Neural cell (in vitro differentiated cells): Measurements from ENCODE around the gene IQSEC1. TPM values are rescaled to one million over a fixed set of nuclear protein-coding genes. Genes with fewer than 3 reads are reported as not detected.

ENCODE experiments used
- H2AFZ ChIP-seq: fragments of 200-600, 300-800 bp; sonication (generic), shearing (Covaris generic); 2 replicates; pipeline ENCODE4 v1.6.0; 2014; ENCODE audit warnings: low read depth, mild to moderate bottlenecking, antibody characterized with exemption, low read length, moderate library complexity
- H3F3A ChIP-seq: fragments of 200-600 bp; shearing (Covaris generic); 2 replicates; pipeline ENCODE4 v1.6.1; 2016; ENCODE audit warnings: mild to moderate bottlenecking, moderate library complexity, mixed read lengths, antibody characterized with exemption, low read length; ENCODE audit not compliant: insufficient read depth, poor library complexity, severe bottlenecking
- H3K27ac ChIP-seq: fragments of 200-600, 300-800 bp; sonication (generic), shearing (Covaris generic); 2 replicates; pipeline ENCODE4 v1.5.1; 2014; ENCODE audit warnings: mild to moderate bottlenecking, low read length, moderate library complexity
- H3K27me3 ChIP-seq: fragments of 300-800, 200-600 bp; sonication (generic), shearing (Covaris generic); 2 replicates; pipeline ENCODE4 v1.6.0; 2014; ENCODE audit warnings: mild to moderate bottlenecking, low read depth, low read length, moderate library complexity; ENCODE audit not compliant: insufficient read depth
- H3K36me3 ChIP-seq: fragments of 300-800, 200-600 bp; sonication (generic), shearing (Covaris generic); 2 replicates; pipeline ENCODE4 v1.5.1; 2014; ENCODE audit warnings: mild to moderate bottlenecking, antibody characterized with exemption, low read length, moderate library complexity; ENCODE audit not compliant: insufficient read depth
- H3K4me2 ChIP-seq: fragments of 300-800, 200-600 bp; sonication (generic), shearing (Covaris generic); 2 replicates; pipeline ENCODE4 v1.6.0; 2014; ENCODE audit warnings: mild to moderate bottlenecking, low read length
- H3K4me3 ChIP-seq: fragments of 300-800, 200-600 bp; sonication (generic), shearing (Covaris generic); 2 replicates; pipeline ENCODE4 v1.5.1; 2014; ENCODE audit warnings: mild to moderate bottlenecking, low read length, moderate library complexity
- H3K79me2 ChIP-seq: fragments of 200-600 bp; shearing (Covaris generic); replicated peaks from 2 replicates; pipeline ENCODE4 v1.6.0; 2014; ENCODE audit warnings: mild to moderate bottlenecking, low read length, moderate library complexity; ENCODE audit not compliant: insufficient read depth
- H3K9ac ChIP-seq: fragments of 300-800, 200-600 bp; sonication (generic), shearing (Covaris generic); 2 replicates; pipeline ENCODE4 v1.6.1; 2016; ENCODE audit warnings: mild to moderate bottlenecking, low read length, mixed read lengths
- H3K9me2 ChIP-seq: fragments of 200-600 bp; shearing (Covaris generic); 2 replicates; pipeline ENCODE4 v1.6.1; 2016; ENCODE audit warnings: mild to moderate bottlenecking, low read length, mixed read lengths; ENCODE audit not compliant: insufficient read depth
- H3K9me3 ChIP-seq: fragments of 200-600, 300-800 bp; sonication (generic), shearing (Covaris generic); 2 replicates; pipeline ENCODE4 v1.6.1; 2016; ENCODE audit warnings: mild to moderate bottlenecking, mixed run types, low read length, moderate library complexity, mixed read lengths
- H4K20me1 ChIP-seq: fragments of 200-600 bp; shearing (Covaris generic); 2 replicates; pipeline ENCODE4 v1.6.1; 2016; ENCODE audit warnings: mild to moderate bottlenecking, mixed run types; ENCODE audit not compliant: insufficient read depth
- EP300 ChIP-seq: fragments of 450-650 bp; conservative IDR thresholded peaks from 2 replicates; pipeline ENCODE4 v1.6.1; 2014; ENCODE audit warnings: antibody characterized with exemption, mild to moderate bottlenecking, moderate library complexity; ENCODE audit not compliant: poor library complexity, severe bottlenecking
- EZH2 ChIP-seq: fragments of 200-600, 300-800 bp; shearing (Covaris generic), sonication (generic); IDR thresholded peaks from 2 replicates; pipeline ENCODE4 v1.6.1; 2014; ENCODE audit warnings: antibody characterized with exemption, low read length, borderline replicate concordance, mild to moderate bottlenecking; ENCODE audit not compliant: insufficient read depth, poor library complexity, severe bottlenecking
- MXI1 ChIP-seq: fragments of 450-650 bp; conservative IDR thresholded peaks from 2 replicates; pipeline ENCODE4 v1.6.1; 2014; ENCODE audit warnings: antibody characterized with exemption, mild to moderate bottlenecking; ENCODE audit not compliant: poor library complexity, severe bottlenecking
- POLR2AphosphoS5 ChIP-seq: IDR thresholded peaks from 2 replicates; pipeline ENCODE4 v1.6.1; 2012
- RAD21 ChIP-seq: fragments of 450-650 bp; conservative IDR thresholded peaks from 2 replicates; pipeline ENCODE4 v1.6.1; 2014; ENCODE audit warnings: antibody characterized with exemption, mild to moderate bottlenecking, moderate library complexity
- REST ChIP-seq: IDR thresholded peaks from 2 replicates; pipeline ENCODE4 v1.6.1; 2012; ENCODE audit warnings: borderline replicate concordance
- SMC3 ChIP-seq: fragments of 450-650 bp; conservative IDR thresholded peaks from 2 replicates; pipeline ENCODE4 v1.6.1; 2014; ENCODE audit warnings: antibody characterized with exemption, mild to moderate bottlenecking, moderate library complexity; ENCODE audit not compliant: poor library complexity
- TAF1 ChIP-seq: IDR thresholded peaks from 2 replicates; pipeline ENCODE4 v1.6.1; 2012; ENCODE audit warnings: low read depth
- polyA plus RNA-seq: library from polyadenylated mRNA; depleted of rRNA; stranded (reverse); fragments of >200 nt; gene quantifications from 2 replicates; pipeline ENCODE4 v1.2.3, GENCODE V29; 2014
- TF ChIP-seq, protein P1 (sequence below): fragments of 450-650 bp; IDR thresholded peaks from 2 replicates; pipeline ENCODE4 v1.5.1; 2014; ENCODE audit warnings: antibody characterized with exemption, mild to moderate bottlenecking, moderate library complexity; ENCODE audit not compliant: poor library complexity, severe bottlenecking

The IQSEC1 gene
- polyA plus RNA-seq, 1 donor from 2014 or later: 6.0 TPM

DNA sequence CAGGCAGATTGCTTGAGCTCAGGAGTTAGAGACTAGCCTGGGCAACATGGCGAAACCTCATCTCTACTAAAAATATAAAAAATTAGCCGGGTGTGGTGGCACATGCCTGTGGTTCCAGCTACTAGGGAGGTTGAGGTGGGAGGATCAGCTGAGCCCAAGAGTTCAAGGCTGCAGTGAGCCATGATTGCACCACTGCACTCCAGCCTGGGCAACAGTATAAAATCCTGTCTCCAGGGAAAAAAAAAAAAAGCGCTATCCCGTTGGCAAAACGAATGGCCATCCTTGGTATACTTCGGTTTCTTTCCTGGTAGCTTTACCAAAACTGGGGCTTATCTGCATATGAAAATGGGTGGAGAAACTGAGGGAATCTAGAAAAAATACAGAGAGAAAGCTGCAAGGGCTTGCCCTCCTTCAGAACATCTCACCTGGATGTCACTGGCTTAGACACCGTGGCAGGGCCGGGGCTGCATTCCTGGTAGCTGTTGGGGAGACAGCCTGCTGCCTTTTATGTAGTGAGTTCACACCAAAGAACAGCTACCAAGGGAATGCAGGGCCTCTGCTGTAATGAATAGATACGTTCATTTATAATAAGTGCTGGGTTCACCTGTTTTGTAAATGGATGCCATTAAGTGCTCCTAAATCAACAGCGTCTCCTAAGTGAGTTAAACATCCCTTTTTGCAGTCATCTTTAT is 96.0 kb downstream of the IQSEC1 start:
- H3K9me2 ChIP-seq: no peaks in the 10 kb centered on the region
- H3K79me2 ChIP-seq: no peaks in the 10 kb centered on the region
- no peaks in the 10 kb centered on the region for H3F3A ChIP-seq
- no peaks in the 10 kb centered on the region for H3K36me3 ChIP-seq
- TF ChIP-seq, protein P1, sequence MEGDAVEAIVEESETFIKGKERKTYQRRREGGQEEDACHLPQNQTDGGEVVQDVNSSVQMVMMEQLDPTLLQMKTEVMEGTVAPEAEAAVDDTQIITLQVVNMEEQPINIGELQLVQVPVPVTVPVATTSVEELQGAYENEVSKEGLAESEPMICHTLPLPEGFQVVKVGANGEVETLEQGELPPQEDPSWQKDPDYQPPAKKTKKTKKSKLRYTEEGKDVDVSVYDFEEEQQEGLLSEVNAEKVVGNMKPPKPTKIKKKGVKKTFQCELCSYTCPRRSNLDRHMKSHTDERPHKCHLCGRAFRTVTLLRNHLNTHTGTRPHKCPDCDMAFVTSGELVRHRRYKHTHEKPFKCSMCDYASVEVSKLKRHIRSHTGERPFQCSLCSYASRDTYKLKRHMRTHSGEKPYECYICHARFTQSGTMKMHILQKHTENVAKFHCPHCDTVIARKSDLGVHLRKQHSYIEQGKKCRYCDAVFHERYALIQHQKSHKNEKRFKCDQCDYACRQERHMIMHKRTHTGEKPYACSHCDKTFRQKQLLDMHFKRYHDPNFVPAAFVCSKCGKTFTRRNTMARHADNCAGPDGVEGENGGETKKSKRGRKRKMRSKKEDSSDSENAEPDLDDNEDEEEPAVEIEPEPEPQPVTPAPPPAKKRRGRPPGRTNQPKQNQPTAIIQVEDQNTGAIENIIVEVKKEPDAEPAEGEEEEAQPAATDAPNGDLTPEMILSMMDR: no peak
- TF ChIP-seq EP300: no peak
- no peak for TF ChIP-seq TAF1
- no peak for TF ChIP-seq SMC3
- TF ChIP-seq EZH2: no peak
- no peak for TF ChIP-seq POLR2AphosphoS5
- no peak for TF ChIP-seq REST
- no peak for TF ChIP-seq RAD21
- TF ChIP-seq MXI1: no peak
- H3K9ac ChIP-seq: no peak overlapping the region
- no peak overlapping the region for H3K4me3 ChIP-seq
- no peaks in the 10 kb centered on the region for H3K27me3 ChIP-seq
- H3K4me2 ChIP-seq: no peak overlapping the region
- H3K9me3 ChIP-seq: no peaks in the 10 kb centered on the region
- no peak overlapping the region for H2AFZ ChIP-seq
- no peak overlapping the region for H3K27ac ChIP-seq
- H4K20me1 ChIP-seq: peaks cover 4% of the 10 kb centered on the region

GRCh38 chr3:12975748-12976522 is 97.3 kb downstream of the IQSEC1 start:
- no peaks in the 10 kb centered on the region for H3K9me2 ChIP-seq
- no peak overlapping the region for H3K4me3 ChIP-seq
- H2AFZ ChIP-seq: no peak overlapping the region
- no peaks in the 10 kb centered on the region for H3K36me3 ChIP-seq
- no peaks in the 10 kb centered on the region for H3K27me3 ChIP-seq
- no peak overlapping the region for H3K4me2 ChIP-seq
- H3K79me2 ChIP-seq: no peaks in the 10 kb centered on the region
- H3F3A ChIP-seq: no peaks in the 10 kb centered on the region
- no peaks in the 10 kb centered on the region for H4K20me1 ChIP-seq
- no peak overlapping the region for H3K27ac ChIP-seq
- H3K9me3 ChIP-seq: no peaks in the 10 kb centered on the region
- H3K9ac ChIP-seq: no peak overlapping the region
- TF ChIP-seq EP300 (no peak), EZH2 (no peak), POLR2AphosphoS5 (no peak), SMC3 (no peak), RAD21 (no peak), TAF1 (no peak), MXI1 (no peak), REST (no peak)
- TF ChIP-seq, protein P1: no peak
